Left colon (tissue), 2 donors: ENCODE measurements around the gene COTL1. TPM values are rescaled to one million over a fixed set of nuclear protein-coding genes. Genes with fewer than 3 reads are reported as not detected.

Experiments
- ATAC-seq: fragments of 200-7000 bp; cut with Tn5 transposase; one replicate; pipeline ENCODE4 v1.9.1; 2020; ENCODE audit warnings: mild to moderate bottlenecking, moderate library complexity
- DNase-seq, 2 donors: peaks; one replicate each; pipeline ENCODE4 v3.0.0-alpha.2; 2020
- intact Hi-C, 2 donors: fragments of 100-400 bp; cut with DNase I in 1 of 2; cut with micrococcal nuclease in 1 of 2; formaldehyde crosslinking; loops; one replicate each; pipeline versions ENCODE4 v1.11.2 to v1.14.0; 2022; cut with DNase I, micrococcal nuclease
- total RNA-seq, 2 donors: library from RNA; stranded (reverse); fragmentation: NEBNext Ultra II Directional; extraction: Animal tissue kit (Norgen Biotek cat#: 25700); gene quantifications; one replicate each; pipeline ENCODE4 v1.2.1, GENCODE V29; 2021
- donor health status: DM: no; HTN: no; CAD: no.
- donor health status: DM: yes; HTN: yes; CAD: no.

COTL1 gene
- total RNA-seq, 2 donors from 2014 or later: 51.8 to 71.0 TPM

- ATAC-seq: no peak
- intact Hi-C loops: no loop called here
- no peak for DNase-seq
Observed at GRCh38 chr16:84545114-84545737, 72.7 kb downstream of the COTL1 start.

- peak; percentile 74 for ATAC-seq
- DNase-seq: peak in 1 of 2 donors; percentile 56
- intact Hi-C loops: no loop called here
Observed at GRCh38 chr16:84544031-84544773, 73.7 kb downstream of the COTL1 start.

GRCh38 chr16:84543253-84543652, 74.6 kb downstream of the COTL1 start:
- intact Hi-C loops: no loop called here
- DNase-seq: no peak
- no peak for ATAC-seq

- ATAC-seq (no peak), DNase-seq (no peak)
- intact Hi-C loops: no loop called here
Observed at GRCh38 chr16:84541999-84542817, 75.7 kb downstream of the COTL1 start.

- DNase-seq (no peak), ATAC-seq (peak; percentile 39)
- intact Hi-C loops: no loop called here
Observed at GRCh38 chr16:84540194-84540593, 77.7 kb downstream of the COTL1 start.

GRCh38 chr16:84538222-84538840, 79.5 kb downstream of the COTL1 start:
- intact Hi-C loops: no loop called here
- ATAC-seq: no peak

GRCh38 chr16:84537491-84538151, 80.3 kb downstream of the COTL1 start:
- intact Hi-C loops: no loop called here
- no peak for DNase-seq
- no peak for ATAC-seq

More at GRCh38 chr16:84538222-84538840, 79.5 kb downstream of the COTL1 start:
- no peak for DNase-seq

- intact Hi-C loops: no loop called here
- ATAC-seq (no peak), DNase-seq (no peak)
Observed at GRCh38 chr16:84535851-84536250, 82.0 kb downstream of the COTL1 start.

GRCh38 chr16:84535408-84535807, 82.5 kb downstream of the COTL1 start:
- no peak for ATAC-seq
- intact Hi-C loops: no loop called here
- DNase-seq: no peak

GRCh38 chr16:84534815-84535214, 83.1 kb downstream of the COTL1 start:
- no peak for ATAC-seq
- no peak for DNase-seq
- intact Hi-C loops: no loop called here

GRCh38 chr16:84532855-84533486, 84.9 kb downstream of the COTL1 start:
- intact Hi-C loops: no loop called here
- ATAC-seq (no peak), DNase-seq (no peak)

- DNase-seq (peak; percentile 26 to 48), ATAC-seq (peak; percentile 16)
- intact Hi-C loops: no loop called here
Observed at GRCh38 chr16:84532291-84532724, 85.6 kb downstream of the COTL1 start.

GRCh38 chr16:84531671-84532111, 86.2 kb downstream of the COTL1 start:
- ATAC-seq (no peak), DNase-seq (no peak)
- intact Hi-C loops: no loop called here

- DNase-seq (no peak), ATAC-seq (no peak)
- intact Hi-C loops: no loop called here
Observed at GRCh38 chr16:84530590-84530989, 87.3 kb downstream of the COTL1 start.

GRCh38 chr16:84529607-84530006, 88.3 kb downstream of the COTL1 start:
- intact Hi-C loops: no loop called here
- DNase-seq (no peak), ATAC-seq (no peak)

- ATAC-seq: no peak
- intact Hi-C loops: no loop called here
- DNase-seq: no peak
Observed at GRCh38 chr16:84528322-84528721, 89.6 kb downstream of the COTL1 start.

- no peak for ATAC-seq
- intact Hi-C loops: no loop called here
- no peak for DNase-seq
Observed at GRCh38 chr16:84527532-84528269, 90.2 kb downstream of the COTL1 start.
